GM23338 (cell line): ENCODE measurements around the gene EIF4G3. TPM values are rescaled to one million over a fixed set of nuclear protein-coding genes. Genes with fewer than 3 reads are reported as not detected.

ENCODE experiments used
- ATAC-seq: fragments of 200-7000 bp; cut with Tn5 transposase; 3 replicates; pipeline ENCODE4 v1.9.1; 2020
- DNase-seq: peaks from one replicate; pipeline ENCODE4 v3.0.0-alpha.2; 2015; ENCODE audit warnings: low spot score
- H2AFZ ChIP-seq: fragments of 200-600 bp; sonication (generic); 2 replicates; pipeline ENCODE4 v1.8.0; 2016; ENCODE audit warnings: antibody characterized with exemption, mild to moderate bottlenecking, moderate library complexity
- H3F3A ChIP-seq: fragments of 200-600 bp; sonication (generic); replicated peaks from 2 replicates; pipeline ENCODE4 v1.8.0; 2017; ENCODE audit warnings: antibody characterized with exemption, mixed run types, low read depth
- H3K27ac ChIP-seq: fragments of 200-600 bp; sonication (generic); 2 replicates; pipeline ENCODE4 v1.6.1; 2016; ENCODE audit warnings: low read depth
- H3K27me3 ChIP-seq: fragments of 200-600 bp; sonication (generic); 2 replicates; pipeline ENCODE4 v1.8.0; 2016; ENCODE audit warnings: mild to moderate bottlenecking, mixed run types, moderate library complexity; ENCODE audit not compliant: insufficient read depth
- H3K36me3 ChIP-seq: fragments of 200-600 bp; sonication (generic); 2 replicates; pipeline ENCODE4 v1.8.0; 2016; ENCODE audit warnings: mild to moderate bottlenecking; ENCODE audit not compliant: insufficient read depth
- H3K4me1 ChIP-seq: fragments of 200-600 bp; sonication (generic); 2 replicates; pipeline ENCODE4 v1.8.0; 2016; ENCODE audit warnings: mild to moderate bottlenecking, moderate library complexity; ENCODE audit not compliant: insufficient read depth
- H3K4me2 ChIP-seq: fragments of 200-600 bp; sonication (generic); 2 replicates; pipeline ENCODE4 v1.7.1; 2017; ENCODE audit warnings: mixed run types
- H3K4me3 ChIP-seq: fragments of 200-600 bp; sonication (generic); 2 replicates; pipeline ENCODE4 v1.6.1; 2016; ENCODE audit warnings: mixed run types
- H3K79me2 ChIP-seq: fragments of 200-600 bp; sonication (generic); replicated peaks from 2 replicates; pipeline ENCODE4 v1.8.0; 2017; ENCODE audit warnings: mild to moderate bottlenecking; ENCODE audit not compliant: insufficient read depth
- H3K9me2 ChIP-seq: fragments of 200-600 bp; sonication (generic); 2 replicates; pipeline ENCODE4 v1.8.0; 2017; ENCODE audit not compliant: insufficient read depth
- H4K20me1 ChIP-seq: fragments of 200-600 bp; sonication (generic); replicated peaks from 2 replicates; pipeline ENCODE4 v1.8.0; 2017; ENCODE audit warnings: mild to moderate bottlenecking; ENCODE audit not compliant: insufficient read depth
- H3K27ac Mint-ChIP-seq: 2 replicates; pipeline ENCODE4 v1.8.0; 2020; ENCODE audit warnings: inconsistent platforms, mild to moderate bottlenecking, moderate library complexity, mixed read lengths
- H3K27me3 Mint-ChIP-seq: 3 replicates; pipeline ENCODE4 v1.8.0; 2022; ENCODE audit warnings: low read depth, mild to moderate bottlenecking, moderate library complexity, mixed read lengths, inconsistent platforms; ENCODE audit not compliant: insufficient read depth, poor library complexity
- H3K36me3 Mint-ChIP-seq: 3 replicates; pipeline ENCODE4 v1.8.0; 2021; ENCODE audit warnings: low read depth, mild to moderate bottlenecking, inconsistent platforms, moderate library complexity, mixed read lengths
- H3K4me1 Mint-ChIP-seq: 3 replicates; pipeline ENCODE4 v1.8.0; 2020; ENCODE audit warnings: mild to moderate bottlenecking, inconsistent platforms, mixed read lengths
- H3K4me3 Mint-ChIP-seq: 3 replicates; pipeline ENCODE4 v1.8.0; 2021; ENCODE audit warnings: moderate library complexity, mild to moderate bottlenecking, inconsistent platforms, mixed read lengths
- H3K9me3 Mint-ChIP-seq: 3 replicates; pipeline ENCODE4 v1.8.0; 2020; ENCODE audit warnings: moderate library complexity, mild to moderate bottlenecking, inconsistent platforms, mixed read lengths
- CREB1 ChIP-seq: fragments of 250-450 bp; sonication (Bioruptor Pico); IDR thresholded peaks from 2 replicates; pipeline ENCODE4 v1.5.0; 2020; ENCODE audit warnings: low read depth, mild to moderate bottlenecking, moderate library complexity
- EZH2 ChIP-seq: fragments of 200-600 bp; sonication (generic); IDR thresholded peaks from one replicate; pipeline ENCODE4 v1.8.0; 2017; ENCODE audit warnings: antibody characterized with exemption, mild to moderate bottlenecking, low read depth; ENCODE audit not compliant: unreplicated experiment
- EZH2phosphoT487 ChIP-seq: fragments of 200-600 bp; sonication (generic); IDR thresholded peaks from one replicate; pipeline ENCODE4 v1.8.1; 2018; ENCODE audit warnings: antibody characterized with exemption; ENCODE audit not compliant: unreplicated experiment
- JUNB ChIP-seq: IDR thresholded peaks from one replicate; pipeline ENCODE4 v1.6.1; 2016; ENCODE audit warnings: antibody characterized with exemption; ENCODE audit not compliant: unreplicated experiment
- NANOG ChIP-seq: IDR thresholded peaks from 2 replicates; pipeline ENCODE4 v1.6.1; 2016; ENCODE audit warnings: antibody characterized with exemption, borderline replicate concordance
- POLR2AphosphoS5 ChIP-seq: IDR thresholded peaks from 2 replicates; pipeline ENCODE4 v1.6.1; 2016; ENCODE audit warnings: antibody characterized with exemption, low read depth
- STAT1 ChIP-seq: IDR thresholded peaks from one replicate; pipeline ENCODE4 v1.6.1; 2016; ENCODE audit warnings: antibody characterized with exemption; ENCODE audit not compliant: unreplicated experiment
- ZNF114 ChIP-seq: fragments of 250-450 bp; sonication (Bioruptor Pico); IDR thresholded peaks from 2 replicates; pipeline ENCODE4 v1.5.0; 2020; ENCODE audit warnings: mild to moderate bottlenecking, moderate library complexity
- ZNF331 ChIP-seq: fragments of 250-450 bp; sonication (Bioruptor Pico); IDR thresholded peaks from 2 replicates; pipeline ENCODE4 v1.5.0; 2020; ENCODE audit warnings: low read depth, mild to moderate bottlenecking, moderate library complexity
- polyA plus RNA-seq: library from polyadenylated mRNA; unstranded; fragments of >200 nt; fragmentation: Nextera tagmentation; extraction: Ambion mirVana; gene quantifications from 2 replicates; pipeline ENCODE4 v1.2.1, GENCODE V29; 2016
- total RNA-seq: library from RNA; depleted of rRNA; stranded (reverse); fragments of >200 nt; shearing (Covaris generic); gene quantifications from 2 replicates; pipeline ENCODE4 v1.2.3, GENCODE V29; 2014
- TF ChIP-seq, protein P1 (sequence below), 2 experiments: fragments of 200-600 bp in 1 of 2; sonication (generic) in 1 of 2; conservative IDR thresholded peaks; 2 replicates each; pipeline versions ENCODE4 v1.5.1 to v1.6.1; 2016 to 2017; ENCODE audit warnings: antibody characterized with exemption in 2 of 2, low read depth in 2 of 2, mild to moderate bottlenecking in 2 of 2, moderate library complexity in 1 of 2
- TF ChIP-seq, protein P2 (sequence below): IDR thresholded peaks from one replicate; pipeline ENCODE4 v1.6.1; 2018; ENCODE audit warnings: antibody characterized with exemption; ENCODE audit not compliant: unreplicated experiment
- TF ChIP-seq, protein P3 (sequence below): IDR thresholded peaks from 2 replicates; pipeline ENCODE4 v1.6.1; 2016; ENCODE audit warnings: antibody characterized with exemption

EIF4G3 gene
- total and polyA plus RNA-seq, 2 experiments from 2014 or later, result 37.9 to 68.1 TPM

DNA sequence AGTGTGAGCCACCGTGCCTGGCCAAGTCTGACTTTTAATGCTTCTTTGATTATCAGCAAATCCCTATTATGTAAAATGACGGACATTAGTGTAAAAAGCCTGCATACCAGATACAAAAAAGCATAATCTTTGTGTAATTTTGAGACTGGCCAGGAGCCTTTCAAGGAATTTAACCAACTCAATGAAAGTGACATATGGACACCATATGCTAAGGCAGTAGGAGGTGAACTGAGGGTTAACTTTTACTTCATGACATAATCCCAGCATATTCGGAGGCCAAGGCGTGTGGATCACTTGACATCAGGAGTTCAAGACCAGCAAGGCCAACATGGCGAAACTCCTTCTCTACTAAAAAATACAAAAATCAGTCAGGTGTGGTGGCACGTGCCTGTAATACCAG is 94.6 kb downstream of the EIF4G3 start:
- H3K27me3 Mint-ChIP-seq, result no peaks in the 10 kb centered on the region
- peaks cover 81% of the 10 kb centered on the region for H3K79me2 ChIP-seq
- H3K27ac ChIP-seq, result no peak overlapping the region
- peaks cover 3% of the 10 kb centered on the region; the same call in 1 of the 2 replicates for H3K36me3 ChIP-seq
- no peak for DNase-seq
- TF ChIP-seq STAT1 (no peak), POLR2AphosphoS5 (no peak), CREB1 (CRISPR knock-in tag) (no peak), JUNB (no peak), EZH2phosphoT487 (no peak), ZNF114 (CRISPR knock-in tag) (no peak)
- TF ChIP-seq, protein P1, sequence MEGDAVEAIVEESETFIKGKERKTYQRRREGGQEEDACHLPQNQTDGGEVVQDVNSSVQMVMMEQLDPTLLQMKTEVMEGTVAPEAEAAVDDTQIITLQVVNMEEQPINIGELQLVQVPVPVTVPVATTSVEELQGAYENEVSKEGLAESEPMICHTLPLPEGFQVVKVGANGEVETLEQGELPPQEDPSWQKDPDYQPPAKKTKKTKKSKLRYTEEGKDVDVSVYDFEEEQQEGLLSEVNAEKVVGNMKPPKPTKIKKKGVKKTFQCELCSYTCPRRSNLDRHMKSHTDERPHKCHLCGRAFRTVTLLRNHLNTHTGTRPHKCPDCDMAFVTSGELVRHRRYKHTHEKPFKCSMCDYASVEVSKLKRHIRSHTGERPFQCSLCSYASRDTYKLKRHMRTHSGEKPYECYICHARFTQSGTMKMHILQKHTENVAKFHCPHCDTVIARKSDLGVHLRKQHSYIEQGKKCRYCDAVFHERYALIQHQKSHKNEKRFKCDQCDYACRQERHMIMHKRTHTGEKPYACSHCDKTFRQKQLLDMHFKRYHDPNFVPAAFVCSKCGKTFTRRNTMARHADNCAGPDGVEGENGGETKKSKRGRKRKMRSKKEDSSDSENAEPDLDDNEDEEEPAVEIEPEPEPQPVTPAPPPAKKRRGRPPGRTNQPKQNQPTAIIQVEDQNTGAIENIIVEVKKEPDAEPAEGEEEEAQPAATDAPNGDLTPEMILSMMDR (conservative IDR thresholded peaks at IDR 0.05; ENCODE audit: low read depth in 2 of 2), result no peak
- TF ChIP-seq, protein P2, sequence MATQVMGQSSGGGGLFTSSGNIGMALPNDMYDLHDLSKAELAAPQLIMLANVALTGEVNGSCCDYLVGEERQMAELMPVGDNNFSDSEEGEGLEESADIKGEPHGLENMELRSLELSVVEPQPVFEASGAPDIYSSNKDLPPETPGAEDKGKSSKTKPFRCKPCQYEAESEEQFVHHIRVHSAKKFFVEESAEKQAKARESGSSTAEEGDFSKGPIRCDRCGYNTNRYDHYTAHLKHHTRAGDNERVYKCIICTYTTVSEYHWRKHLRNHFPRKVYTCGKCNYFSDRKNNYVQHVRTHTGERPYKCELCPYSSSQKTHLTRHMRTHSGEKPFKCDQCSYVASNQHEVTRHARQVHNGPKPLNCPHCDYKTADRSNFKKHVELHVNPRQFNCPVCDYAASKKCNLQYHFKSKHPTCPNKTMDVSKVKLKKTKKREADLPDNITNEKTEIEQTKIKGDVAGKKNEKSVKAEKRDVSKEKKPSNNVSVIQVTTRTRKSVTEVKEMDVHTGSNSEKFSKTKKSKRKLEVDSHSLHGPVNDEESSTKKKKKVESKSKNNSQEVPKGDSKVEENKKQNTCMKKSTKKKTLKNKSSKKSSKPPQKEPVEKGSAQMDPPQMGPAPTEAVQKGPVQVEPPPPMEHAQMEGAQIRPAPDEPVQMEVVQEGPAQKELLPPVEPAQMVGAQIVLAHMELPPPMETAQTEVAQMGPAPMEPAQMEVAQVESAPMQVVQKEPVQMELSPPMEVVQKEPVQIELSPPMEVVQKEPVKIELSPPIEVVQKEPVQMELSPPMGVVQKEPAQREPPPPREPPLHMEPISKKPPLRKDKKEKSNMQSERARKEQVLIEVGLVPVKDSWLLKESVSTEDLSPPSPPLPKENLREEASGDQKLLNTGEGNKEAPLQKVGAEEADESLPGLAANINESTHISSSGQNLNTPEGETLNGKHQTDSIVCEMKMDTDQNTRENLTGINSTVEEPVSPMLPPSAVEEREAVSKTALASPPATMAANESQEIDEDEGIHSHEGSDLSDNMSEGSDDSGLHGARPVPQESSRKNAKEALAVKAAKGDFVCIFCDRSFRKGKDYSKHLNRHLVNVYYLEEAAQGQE, result no peak
- no peak for ATAC-seq
- no peak overlapping the region for H3K4me2 ChIP-seq
- H3K36me3 Mint-ChIP-seq, result peaks cover 20% of the 10 kb centered on the region; the same call in 2 of the 3 replicates
- peaks cover 19% of the 10 kb centered on the region for H4K20me1 ChIP-seq
- peaks cover 3% of the 10 kb centered on the region; the same call in 2 of the 3 replicates for H3K4me1 Mint-ChIP-seq
- H3K9me3 Mint-ChIP-seq, result no peaks in the 10 kb centered on the region
- peak overlapping the region; percentile 65; the same call in 1 of the 2 replicates for H3K27ac Mint-ChIP-seq
- no peak overlapping the region for H2AFZ ChIP-seq
- no peaks in the 10 kb centered on the region for H3F3A ChIP-seq
- H3K4me3 ChIP-seq, result no peak overlapping the region
- no peaks in the 10 kb centered on the region for H3K27me3 ChIP-seq
- H3K4me3 Mint-ChIP-seq, result no peak overlapping the region
- no peaks in the 10 kb centered on the region for H3K9me2 ChIP-seq
- H3K4me1 ChIP-seq, result no peaks in the 10 kb centered on the region

DNA sequence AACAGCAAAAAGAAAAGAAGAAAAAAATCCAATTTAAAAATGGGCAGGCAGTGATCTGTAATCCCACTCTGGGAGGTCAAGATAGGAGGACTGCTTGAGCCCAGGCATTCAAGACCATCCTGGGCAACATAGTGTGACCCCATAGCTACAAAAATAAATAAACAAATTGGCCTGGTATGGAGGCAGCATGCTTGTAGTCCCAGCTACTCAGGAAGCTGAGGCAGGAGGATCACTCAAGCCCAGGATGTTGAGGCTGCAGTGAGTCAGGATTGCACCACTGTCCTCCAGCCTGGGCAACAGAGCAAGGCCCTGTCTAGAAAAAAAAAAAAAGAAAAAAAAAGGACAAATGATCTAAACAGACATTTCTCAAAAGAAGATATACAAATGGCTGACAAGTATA is 99.6 kb downstream of the EIF4G3 start:
- Histone ChIP-seq H3F3A (no peaks in the 10 kb centered on the region), H3K4me2 (no peak overlapping the region), H3K27ac (no peak overlapping the region), H3K27me3 (no peaks in the 10 kb centered on the region), H3K79me2 (peaks cover 83% of the 10 kb centered on the region), H3K4me3 (no peak overlapping the region), H3K4me1 (peaks cover 10% of the 10 kb centered on the region; the same call in 1 of the 2 replicates), H4K20me1 (peaks cover 17% of the 10 kb centered on the region), H3K9me2 (no peaks in the 10 kb centered on the region), H3K36me3 (no peaks in the 10 kb centered on the region), H2AFZ (no peak overlapping the region)
- Mint-ChIP-seq H3K4me1 (peaks cover 8% of the 10 kb centered on the region), H3K27ac (no peak overlapping the region), H3K36me3 (peaks cover 10% of the 10 kb centered on the region; the same call in 2 of the 3 replicates), H3K9me3 (no peaks in the 10 kb centered on the region), H3K4me3 (no peak overlapping the region), H3K27me3 (no peaks in the 10 kb centered on the region)
- DNase-seq, result no peak
- TF ChIP-seq ZNF331 (CRISPR knock-in tag) (no peak), EZH2 (no peak), CREB1 (CRISPR knock-in tag) (no peak), NANOG (no peak), STAT1 (no peak), JUNB (no peak), POLR2AphosphoS5 (no peak)
- TF ChIP-seq, protein P3, sequence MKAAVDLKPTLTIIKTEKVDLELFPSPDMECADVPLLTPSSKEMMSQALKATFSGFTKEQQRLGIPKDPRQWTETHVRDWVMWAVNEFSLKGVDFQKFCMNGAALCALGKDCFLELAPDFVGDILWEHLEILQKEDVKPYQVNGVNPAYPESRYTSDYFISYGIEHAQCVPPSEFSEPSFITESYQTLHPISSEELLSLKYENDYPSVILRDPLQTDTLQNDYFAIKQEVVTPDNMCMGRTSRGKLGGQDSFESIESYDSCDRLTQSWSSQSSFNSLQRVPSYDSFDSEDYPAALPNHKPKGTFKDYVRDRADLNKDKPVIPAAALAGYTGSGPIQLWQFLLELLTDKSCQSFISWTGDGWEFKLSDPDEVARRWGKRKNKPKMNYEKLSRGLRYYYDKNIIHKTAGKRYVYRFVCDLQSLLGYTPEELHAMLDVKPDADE, result no peak
- ATAC-seq, result no peak
